WI38 (cell line): ENCODE measurements around the gene HOXC4.

Experiments used
- H3K4me3 ChIP-seq: 2 replicates; pipeline ENCODE4 v1.5.1; 2011; ENCODE audit warnings: low read depth, mild to moderate bottlenecking, control low read depth, low read length
- TF ChIP-seq, protein P1 (sequence below): IDR thresholded peaks from 2 replicates; pipeline ENCODE4 v1.5.1; 2012; ENCODE audit warnings: low read depth, mild to moderate bottlenecking, control low read depth, low read length

Gene HOXC4

DNA sequence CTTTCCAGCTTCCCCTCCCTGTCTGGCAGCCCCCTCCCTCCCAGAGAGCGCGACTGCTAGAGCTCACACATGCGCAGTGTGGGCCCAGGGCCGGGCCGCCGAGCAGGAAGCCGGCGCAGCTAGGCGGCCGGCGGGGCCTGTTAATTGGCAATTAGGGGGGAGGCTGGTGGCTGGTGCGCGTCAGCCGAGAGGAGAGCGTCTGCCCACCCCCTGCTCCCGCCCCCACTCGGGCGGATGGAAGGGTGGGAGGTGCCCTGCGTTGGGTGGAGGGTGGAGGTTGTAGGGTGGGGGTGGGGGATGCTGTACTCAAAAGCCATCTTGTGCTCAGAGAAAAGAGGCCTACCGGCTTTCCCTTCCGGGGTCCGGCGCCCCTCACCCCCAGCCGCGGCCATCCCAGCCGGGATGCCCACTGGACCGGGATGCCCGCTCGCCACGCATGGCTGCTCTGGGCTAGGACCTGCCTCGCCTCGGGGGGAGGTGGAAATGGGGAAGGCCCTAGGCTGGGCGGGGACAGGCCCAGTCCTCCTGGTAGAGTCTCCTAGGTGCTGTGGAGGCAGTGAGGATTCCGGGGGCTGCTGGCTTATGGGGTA lies 35.7 kb upstream of the HOXC4 start:
- TF ChIP-seq, protein P1, sequence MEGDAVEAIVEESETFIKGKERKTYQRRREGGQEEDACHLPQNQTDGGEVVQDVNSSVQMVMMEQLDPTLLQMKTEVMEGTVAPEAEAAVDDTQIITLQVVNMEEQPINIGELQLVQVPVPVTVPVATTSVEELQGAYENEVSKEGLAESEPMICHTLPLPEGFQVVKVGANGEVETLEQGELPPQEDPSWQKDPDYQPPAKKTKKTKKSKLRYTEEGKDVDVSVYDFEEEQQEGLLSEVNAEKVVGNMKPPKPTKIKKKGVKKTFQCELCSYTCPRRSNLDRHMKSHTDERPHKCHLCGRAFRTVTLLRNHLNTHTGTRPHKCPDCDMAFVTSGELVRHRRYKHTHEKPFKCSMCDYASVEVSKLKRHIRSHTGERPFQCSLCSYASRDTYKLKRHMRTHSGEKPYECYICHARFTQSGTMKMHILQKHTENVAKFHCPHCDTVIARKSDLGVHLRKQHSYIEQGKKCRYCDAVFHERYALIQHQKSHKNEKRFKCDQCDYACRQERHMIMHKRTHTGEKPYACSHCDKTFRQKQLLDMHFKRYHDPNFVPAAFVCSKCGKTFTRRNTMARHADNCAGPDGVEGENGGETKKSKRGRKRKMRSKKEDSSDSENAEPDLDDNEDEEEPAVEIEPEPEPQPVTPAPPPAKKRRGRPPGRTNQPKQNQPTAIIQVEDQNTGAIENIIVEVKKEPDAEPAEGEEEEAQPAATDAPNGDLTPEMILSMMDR, result no peak
- no peak overlapping the region for H3K4me3 ChIP-seq

DNA sequence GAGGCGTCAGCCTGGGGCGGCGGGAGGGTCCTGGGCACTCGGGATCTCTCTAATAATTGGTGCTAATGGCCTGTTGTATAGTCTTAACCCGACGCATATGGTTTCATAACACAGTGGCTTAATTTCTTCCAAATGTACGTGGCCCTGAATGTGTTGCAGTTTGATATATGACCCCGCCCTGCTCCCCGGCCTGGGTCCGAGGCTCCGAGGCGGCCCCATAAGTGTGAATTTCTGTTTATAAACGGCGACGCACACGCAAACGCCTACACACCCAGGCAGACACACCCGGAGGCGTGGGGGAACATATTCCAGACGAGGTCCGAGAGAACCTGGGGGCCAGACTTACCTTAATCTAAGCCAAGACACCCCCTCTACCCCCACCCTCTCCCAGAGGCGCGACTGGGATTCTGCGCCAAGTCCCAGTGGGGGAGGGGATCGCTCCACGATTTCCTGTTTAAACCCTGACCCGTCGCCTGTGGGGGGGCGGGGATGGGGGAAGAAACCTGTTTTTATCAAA lies 35.1 kb upstream of the HOXC4 start:
- TF ChIP-seq, protein P1, result no peak
- no peak overlapping the region for H3K4me3 ChIP-seq

DNA sequence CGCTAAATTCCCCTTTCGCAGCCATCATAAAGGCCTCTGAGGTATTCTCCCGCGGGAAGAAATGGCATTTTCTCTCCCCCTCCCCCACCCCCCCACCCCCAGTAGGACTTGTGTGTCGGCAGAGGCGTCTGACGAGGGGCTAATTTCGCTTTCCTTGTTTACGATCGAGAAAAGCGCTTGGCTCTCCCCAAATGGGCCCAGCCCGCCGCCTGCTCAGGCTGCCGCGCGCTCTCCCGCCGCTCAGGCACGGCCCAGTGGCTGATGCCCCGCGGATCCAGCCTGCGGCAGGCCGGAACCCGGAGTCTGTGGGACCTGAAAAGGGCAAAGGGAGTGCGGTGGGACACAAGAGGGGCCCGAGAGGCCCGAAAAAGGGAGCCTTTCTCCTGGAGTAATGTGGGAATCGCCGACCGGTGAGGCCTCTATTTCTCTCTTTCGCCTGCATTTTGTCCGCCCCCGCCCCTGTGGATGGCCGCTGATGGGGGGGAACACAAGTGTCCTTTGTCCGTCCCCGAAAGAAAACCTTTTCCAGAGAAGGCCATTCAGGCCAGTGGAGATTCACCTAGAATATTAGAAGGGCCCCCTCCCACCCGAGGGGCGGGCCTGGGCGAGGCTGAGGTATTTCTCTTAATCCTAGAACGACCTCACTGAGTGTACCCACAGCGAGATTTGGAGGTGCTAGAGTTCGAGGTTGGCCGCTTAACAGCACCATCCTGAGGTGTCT lies 34.4 kb upstream of the HOXC4 start:
- TF ChIP-seq, protein P1, result no peak
- no peak overlapping the region for H3K4me3 ChIP-seq

DNA sequence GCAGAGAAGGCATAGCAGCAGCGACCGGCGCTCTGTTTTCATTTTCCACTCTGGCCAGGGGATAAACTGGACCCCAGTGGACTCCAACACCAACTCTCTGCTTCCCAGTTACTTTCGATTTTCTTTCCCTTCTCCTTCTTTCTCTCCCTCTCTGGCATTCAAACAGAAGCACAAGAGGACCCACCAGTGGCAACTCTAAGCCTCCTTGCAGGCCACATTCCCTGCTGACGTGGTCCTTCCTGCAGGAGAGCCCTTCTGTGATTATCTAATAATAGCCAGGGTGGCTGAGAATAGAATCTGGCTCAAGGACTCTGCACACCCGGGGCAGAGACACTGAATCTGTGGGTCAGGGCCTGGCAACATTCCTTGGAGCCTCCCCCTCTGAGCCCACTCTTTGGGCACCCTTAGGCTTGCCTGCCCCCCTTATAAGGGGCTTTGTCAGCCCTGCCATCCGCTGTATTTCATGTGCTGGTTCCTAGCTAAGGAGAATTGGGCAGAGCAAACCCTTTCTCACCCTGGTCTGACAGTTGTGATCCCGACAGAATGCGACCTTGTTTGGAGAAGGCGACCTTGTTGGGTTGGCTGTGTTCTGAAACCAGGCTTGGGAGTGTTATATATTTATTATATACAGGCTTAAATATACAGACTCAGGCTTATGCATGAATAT lies 33.6 kb upstream of the HOXC4 start:
- no peak overlapping the region for H3K4me3 ChIP-seq
- TF ChIP-seq, protein P1, result no peak

DNA sequence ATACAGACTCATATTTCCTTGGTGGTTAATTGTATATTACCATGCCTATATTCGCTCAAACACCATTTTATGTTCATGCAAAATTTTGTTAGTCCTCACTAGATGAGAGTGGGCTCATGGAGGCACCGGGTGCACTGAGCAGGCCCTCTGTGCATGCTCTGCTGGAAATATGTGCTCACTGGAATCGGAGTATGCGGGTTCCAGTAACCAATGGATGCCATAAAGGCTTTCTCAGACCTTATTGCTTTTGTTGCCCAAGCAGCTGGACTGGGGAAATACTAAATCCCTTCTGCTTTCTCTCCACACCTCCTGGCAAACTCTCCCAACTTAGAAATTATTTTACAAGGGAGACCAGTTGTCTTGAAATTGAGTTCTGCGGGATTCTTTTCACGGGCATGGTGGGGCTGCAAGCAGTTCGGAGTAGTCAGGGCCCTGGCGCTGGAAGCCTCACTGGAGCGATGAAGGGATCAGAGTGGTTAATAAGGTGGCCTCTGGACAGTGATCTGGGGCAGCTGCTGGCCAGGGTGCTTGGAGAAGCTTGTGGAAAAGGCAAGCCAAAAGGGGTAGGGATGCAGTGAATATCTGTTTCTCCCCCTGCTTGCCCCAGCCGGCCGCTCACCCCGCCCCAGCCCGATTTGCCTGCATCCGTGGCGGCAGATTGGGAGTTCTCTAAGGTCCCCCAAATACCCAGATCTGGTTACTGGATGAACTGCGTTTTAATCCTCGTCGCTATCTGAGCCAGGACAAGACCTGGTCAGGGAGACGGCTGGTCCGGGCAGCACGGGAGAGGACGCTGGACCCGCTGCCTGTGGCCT lies 32.8 kb upstream of the HOXC4 start:
- TF ChIP-seq, protein P1, result no peak
- H3K4me3 ChIP-seq, result no peak overlapping the region

DNA sequence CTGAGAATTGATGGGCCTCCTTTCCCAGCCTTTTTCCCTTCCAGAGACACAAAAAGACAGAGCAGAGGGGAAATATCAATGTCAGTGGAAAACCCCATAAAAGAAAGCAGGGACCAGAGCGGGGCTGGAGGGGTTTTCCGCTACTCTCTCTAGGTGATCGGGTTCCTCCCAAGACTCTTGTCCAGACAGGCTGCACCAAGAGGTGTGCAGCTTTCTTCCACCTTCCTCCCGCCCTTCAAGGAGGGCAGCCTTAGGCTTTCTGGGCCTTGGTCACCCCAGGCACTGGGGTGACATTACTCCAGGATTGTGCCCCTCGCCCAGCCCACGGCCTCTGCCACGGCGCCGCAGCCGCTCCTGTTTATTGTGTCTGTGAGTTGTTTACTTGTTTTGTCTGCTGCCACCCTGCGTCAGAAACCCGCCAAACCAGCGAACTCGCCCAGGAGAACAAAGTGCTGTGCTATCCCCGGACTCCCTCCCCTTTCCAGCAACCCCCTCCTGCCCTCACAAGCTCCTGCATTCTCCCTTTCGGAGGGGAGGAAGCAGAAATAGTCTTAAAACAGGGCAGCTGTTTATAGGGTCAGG lies 32.1 kb upstream of the HOXC4 start:
- no peak overlapping the region for H3K4me3 ChIP-seq
- TF ChIP-seq, protein P1, result no peak
